Ascending aorta (tissue), 2 donors: ENCODE results near the gene MEF2C. TPM values are rescaled to one million over a fixed set of nuclear protein-coding genes. Genes with fewer than 3 reads are reported as not detected.

Source experiments
- DNase-seq, 2 donors: peaks; one replicate each; pipeline ENCODE4 v3.0.0-alpha.2; 2019; ENCODE audit warnings: low spot score in 2 of 2
- H3K27ac ChIP-seq, 2 donors: fragments of 200-600 bp; sonication (generic); one replicate each; pipeline ENCODE4 v1.5.1; 2016 to 2017; ENCODE audit warnings: mild to moderate bottlenecking in 1 of 2
- H3K27me3 ChIP-seq: fragments of 200-600 bp; sonication (generic); one replicate; pipeline ENCODE4 v1.5.1; 2017
- H3K36me3 ChIP-seq, 2 donors: fragments of 200-600 bp; sonication (generic); one replicate each; pipeline ENCODE4 v1.5.1; 2016
- H3K4me1 ChIP-seq, 2 donors: fragments of 200-600 bp; sonication (generic); one replicate each; pipeline ENCODE4 v1.5.1; 2016 to 2017; ENCODE audit warnings: mild to moderate bottlenecking in 1 of 2
- H3K4me3 ChIP-seq, 2 donors: fragments of 200-600 bp; sonication (generic); one replicate each; pipeline ENCODE4 v1.5.1; 2016 to 2017; ENCODE audit warnings: mild to moderate bottlenecking in 1 of 2
- H3K9me3 ChIP-seq, 2 donors: fragments of 200-600 bp; sonication (generic); one replicate each; pipeline ENCODE4 v1.5.1; 2016
- CTCF ChIP-seq, 3 experiments: fragments of 200-600 bp in 2 of 3; fragments of 450-650 bp in 1 of 3; sonication (generic) in 2 of 3; IDR thresholded peaks; one replicate each; pipeline ENCODE4 v1.5.1; 2016 to 2019; ENCODE audit warnings: antibody characterized with exemption in 3 of 3, mild to moderate bottlenecking in 1 of 3, moderate library complexity in 1 of 3
- intact Hi-C: fragments of 100-400 bp; cut with DNase I; formaldehyde crosslinking; loops from one replicate; pipeline ENCODE4 v1.15.1; 2023
- total RNA-seq: library from RNA; depleted of rRNA; stranded (reverse); fragments of >200 nt; gene quantifications from one replicate; pipeline ENCODE4 v1.1.0, GENCODE V29; 2016

Gene MEF2C
- total RNA-seq, 1 donor from 2014 or later: 138 TPM

DNA sequence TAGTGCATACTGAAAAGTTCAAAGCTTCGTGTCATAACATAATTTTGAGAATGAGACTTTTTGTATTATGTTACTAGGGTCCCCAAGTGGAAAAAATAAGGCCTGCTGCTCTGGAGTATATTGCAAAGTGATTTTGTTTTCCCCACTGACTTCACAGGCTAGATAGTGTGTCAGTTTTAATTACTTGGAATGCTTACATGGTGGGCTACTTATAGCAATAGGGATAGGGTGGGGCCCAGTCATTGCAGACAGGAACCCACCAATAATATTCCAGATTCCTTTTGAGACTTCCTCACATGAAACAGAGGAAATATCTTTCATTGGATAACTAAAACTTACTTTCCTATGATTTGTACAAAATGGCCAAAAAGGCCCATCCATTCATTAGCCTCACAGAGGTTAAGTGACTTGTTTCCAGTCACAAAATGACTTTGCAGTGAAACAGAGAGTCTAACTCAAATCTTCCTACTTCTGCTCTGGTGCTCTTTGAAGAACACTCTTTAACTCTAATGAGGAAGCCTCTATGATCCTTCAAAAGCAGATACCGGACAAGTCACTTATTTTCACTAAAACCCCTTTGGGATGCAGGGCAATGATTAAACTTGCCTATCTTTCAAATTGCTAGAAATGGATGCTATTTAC is 16.2 kb upstream of the MEF2C start:
- no peak for TF ChIP-seq CTCF (IDR thresholded peaks at IDR 0.05)
- intact Hi-C loops: no loop called here
- DNase-seq: no peak
- H3K4me1 ChIP-seq: peaks cover 0 to 4% of the 10 kb centered on the region in 2 donors
- H3K27ac ChIP-seq: no peak overlapping the region
- no peaks in the 10 kb centered on the region for H3K9me3 ChIP-seq
- H3K36me3 ChIP-seq: no peaks in the 10 kb centered on the region
- no peaks in the 10 kb centered on the region for H3K27me3 ChIP-seq
- H3K4me3 ChIP-seq: no peak overlapping the region

- no peak for TF ChIP-seq CTCF (IDR thresholded peaks at IDR 0.05)
Measured at GRCh38 chr5:88897748-88898147, 14.8 kb upstream of the MEF2C start.

DNA sequence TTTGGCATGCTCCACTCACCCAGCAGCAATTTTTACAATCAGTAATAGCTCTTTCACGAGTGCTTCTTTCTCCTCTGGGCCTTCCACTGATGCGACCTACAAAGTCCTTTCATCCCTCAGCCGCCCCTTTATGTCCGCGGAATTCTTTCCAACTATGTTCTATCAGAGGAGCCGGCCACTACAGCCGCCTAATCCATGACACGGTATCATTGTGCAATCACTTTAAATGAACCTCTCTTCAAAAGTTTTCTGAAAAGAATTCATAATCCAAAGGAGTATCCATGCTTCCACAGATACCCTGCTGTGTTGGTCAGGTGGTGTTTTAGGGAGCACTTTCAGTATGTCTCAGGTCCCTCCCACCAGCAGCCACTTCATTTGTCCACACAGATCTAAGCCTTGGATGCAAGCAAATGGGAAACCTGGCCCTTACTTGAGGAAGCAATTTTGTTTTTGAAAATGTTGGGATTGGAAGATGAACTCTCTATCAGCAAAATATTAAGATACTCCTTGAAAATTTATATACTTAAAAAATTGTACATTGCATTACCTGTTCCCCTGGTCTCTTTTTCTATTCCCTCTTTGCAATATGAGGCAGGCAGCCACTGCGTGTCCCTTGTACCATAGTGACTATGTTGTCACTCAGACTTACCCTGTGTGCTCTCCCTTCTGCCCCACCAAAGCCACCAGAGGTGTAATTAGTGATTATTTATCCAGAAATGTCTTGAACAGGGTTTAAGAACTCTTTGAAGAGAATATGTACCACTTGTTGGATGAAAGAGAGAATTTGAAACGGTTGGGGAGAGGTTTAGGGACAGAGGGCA is 12.9 kb upstream of the MEF2C start:
- no peak overlapping the region for H3K4me3 ChIP-seq
- no peaks in the 10 kb centered on the region for H3K36me3 ChIP-seq
- no peak overlapping the region for H3K27ac ChIP-seq
- DNase-seq: no peak
- intact Hi-C loops: no loop called here
- no peaks in the 10 kb centered on the region for H3K9me3 ChIP-seq
- H3K27me3 ChIP-seq: no peaks in the 10 kb centered on the region
- peaks cover 0 to 4% of the 10 kb centered on the region in 2 donors for H3K4me1 ChIP-seq
- no peak for TF ChIP-seq CTCF (IDR thresholded peaks at IDR 0.05)

More at GRCh38 chr5:88897748-88898147, 14.8 kb upstream of the MEF2C start:
- DNase-seq: no peak
- H3K36me3 ChIP-seq: no peaks in the 10 kb centered on the region
- H3K27me3 ChIP-seq: no peaks in the 10 kb centered on the region
- H3K4me3 ChIP-seq: no peak overlapping the region
- H3K9me3 ChIP-seq: no peaks in the 10 kb centered on the region
- no peak overlapping the region for H3K27ac ChIP-seq
- intact Hi-C loops: no loop called here
- H3K4me1 ChIP-seq: peaks cover 0 to 4% of the 10 kb centered on the region in 2 donors

DNA sequence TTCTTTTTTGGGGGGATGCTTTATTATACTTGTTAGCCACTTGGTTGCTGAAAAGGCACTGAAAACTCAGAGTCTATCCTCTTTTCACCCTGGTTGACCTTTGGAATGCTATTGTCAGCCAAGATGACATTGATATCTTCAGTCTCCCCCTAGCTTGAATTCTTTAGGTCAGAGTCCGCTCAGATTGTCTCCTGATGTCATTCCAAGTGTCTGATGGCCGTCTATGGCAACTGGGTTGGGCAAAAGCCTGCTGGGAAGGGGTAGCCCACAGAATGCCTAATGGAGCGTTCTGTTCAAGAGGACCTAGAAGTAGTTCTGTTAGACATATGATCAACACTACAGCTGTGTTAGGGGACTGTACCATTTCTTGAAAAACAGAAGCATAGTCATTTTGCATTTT is 9.7 kb upstream of the MEF2C start:
- H3K4me1 ChIP-seq: peaks cover 0 to 7% of the 10 kb centered on the region in 2 donors
- H3K4me3 ChIP-seq: no peak overlapping the region
- DNase-seq: no peak
- H3K9me3 ChIP-seq: no peaks in the 10 kb centered on the region
- TF ChIP-seq CTCF (IDR thresholded peaks at IDR 0.05): no peak
- no peaks in the 10 kb centered on the region for H3K27me3 ChIP-seq
- no peak overlapping the region for H3K27ac ChIP-seq
- intact Hi-C loops: no loop called here
- H3K36me3 ChIP-seq: no peaks in the 10 kb centered on the region

DNA sequence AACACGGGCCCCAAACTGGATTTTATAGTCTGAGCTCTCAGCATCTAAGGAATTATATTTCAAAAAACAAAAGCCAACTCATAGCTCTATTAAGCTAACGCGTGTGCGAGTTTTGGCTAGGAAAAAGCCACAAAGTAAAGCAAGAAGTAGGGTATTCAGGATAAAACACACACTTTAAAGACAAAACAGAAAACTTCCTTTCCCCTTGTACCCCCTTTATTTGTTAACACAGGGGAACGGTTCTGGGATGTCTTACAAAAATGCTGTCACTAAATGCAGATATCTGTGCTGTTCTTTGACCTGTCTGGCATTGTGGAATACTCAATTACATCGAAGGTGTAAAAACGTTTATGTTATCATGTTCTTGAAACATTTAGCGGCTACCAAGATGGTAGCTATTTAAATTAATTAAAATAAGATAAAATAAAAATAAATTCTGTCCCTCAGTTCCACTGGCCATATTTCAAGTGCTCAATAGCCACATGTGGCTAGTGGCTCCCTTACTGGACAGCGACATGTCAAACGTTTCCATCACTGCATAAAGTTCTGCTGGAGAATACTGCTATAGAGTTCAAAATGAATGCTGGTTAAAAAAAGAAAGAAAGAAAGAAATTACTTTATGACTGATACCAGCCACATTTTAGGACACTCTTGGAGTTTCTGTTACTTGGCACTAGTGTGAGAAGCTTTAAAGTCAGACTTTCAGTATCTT is 7.2 kb upstream of the MEF2C start:
- peak overlapping the region; percentile 72 to 83 for H3K4me3 ChIP-seq
- H3K36me3 ChIP-seq: no peaks in the 10 kb centered on the region
- H3K9me3 ChIP-seq: no peaks in the 10 kb centered on the region
- H3K4me1 ChIP-seq: peaks cover 0 to 7% of the 10 kb centered on the region in 2 donors
- intact Hi-C loops: no loop called here
- no peak for TF ChIP-seq CTCF (IDR thresholded peaks at IDR 0.05)
- H3K27me3 ChIP-seq: no peaks in the 10 kb centered on the region
- no peak for DNase-seq
- peak overlapping the region; percentile 90 to 95 for H3K27ac ChIP-seq
